ENCODE results near the gene CUL2.
"Not testable (repeated sequence)": the region's sequence is repeated elsewhere in the genome, so short reads cannot be mapped to it uniquely, and the experiment has no call there.

CUL2 gene

DNA sequence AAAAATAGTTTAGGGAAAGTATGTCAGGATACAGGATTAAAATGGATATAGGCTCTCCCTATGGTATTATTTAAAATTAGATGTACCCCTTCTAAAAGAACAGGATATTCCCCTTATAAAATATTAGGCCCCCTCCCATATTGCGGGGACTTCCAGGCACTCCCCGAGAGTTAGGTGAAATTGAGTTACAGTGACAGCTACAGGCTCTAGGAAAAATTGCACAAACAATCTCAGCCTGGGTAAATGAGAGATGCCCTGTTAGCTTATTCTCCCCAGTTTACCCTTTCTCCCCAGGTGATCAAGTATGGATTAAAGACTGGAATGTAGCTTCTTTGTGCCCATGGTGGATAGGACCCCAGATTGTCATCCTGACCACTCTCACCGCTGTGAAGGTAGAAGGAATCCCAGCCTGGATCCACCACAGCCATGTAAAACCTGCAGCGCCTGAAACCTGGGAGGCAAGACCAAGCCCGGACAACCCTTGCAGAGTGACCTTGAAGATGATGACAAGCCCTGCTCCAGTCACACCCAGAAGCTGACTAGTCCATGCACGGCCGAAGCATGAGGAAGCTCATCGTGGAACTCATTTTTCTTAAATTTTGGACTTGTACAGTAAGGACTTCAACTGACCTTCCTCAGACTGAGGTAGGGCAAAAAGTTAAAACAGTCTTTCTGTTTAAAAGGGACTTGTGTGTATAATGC is 115.6 kb downstream of the CUL2 start:
- not testable (repeated sequence) for DNase-seq

DNA sequence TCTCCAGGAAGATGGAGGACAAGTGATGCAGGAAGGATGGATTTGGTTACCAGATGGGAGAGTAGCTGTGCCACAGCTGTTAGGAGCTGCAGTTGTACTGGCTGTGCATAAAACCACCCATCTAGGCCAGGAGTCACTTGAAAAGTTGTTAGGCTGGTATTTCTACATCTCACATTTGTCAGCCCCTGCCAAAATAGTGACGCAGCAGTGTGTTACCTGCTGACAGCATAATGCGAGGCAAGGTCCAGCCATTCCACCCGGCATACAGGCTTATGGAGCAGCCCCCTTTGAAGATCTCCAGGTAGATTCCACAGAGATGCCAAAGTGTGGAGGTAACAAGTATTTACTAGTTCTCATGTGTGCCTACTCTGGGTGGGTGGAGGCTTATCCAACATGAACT is 116.4 kb downstream of the CUL2 start:
- not testable (repeated sequence) for DNase-seq

DNA sequence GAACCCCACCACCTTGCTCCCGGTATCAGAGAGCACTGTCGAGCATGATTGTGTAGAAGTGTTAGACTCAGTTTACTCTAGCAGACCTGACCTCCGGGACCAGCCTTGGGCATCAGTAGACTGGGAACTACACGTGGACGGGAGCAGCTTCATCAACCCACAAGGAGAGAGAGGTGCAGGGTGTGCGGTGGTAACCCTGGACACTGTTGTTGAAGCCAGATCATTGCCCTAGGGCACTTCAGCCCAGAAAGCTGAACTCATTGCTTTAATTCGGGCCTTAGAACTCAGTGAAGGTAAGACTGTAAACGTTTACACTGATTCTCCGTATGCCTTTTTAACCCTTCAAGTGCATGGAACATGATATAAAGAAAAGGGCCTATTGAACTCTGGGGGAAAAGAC is 117.0 kb downstream of the CUL2 start:
- not testable (repeated sequence) for DNase-seq

DNA sequence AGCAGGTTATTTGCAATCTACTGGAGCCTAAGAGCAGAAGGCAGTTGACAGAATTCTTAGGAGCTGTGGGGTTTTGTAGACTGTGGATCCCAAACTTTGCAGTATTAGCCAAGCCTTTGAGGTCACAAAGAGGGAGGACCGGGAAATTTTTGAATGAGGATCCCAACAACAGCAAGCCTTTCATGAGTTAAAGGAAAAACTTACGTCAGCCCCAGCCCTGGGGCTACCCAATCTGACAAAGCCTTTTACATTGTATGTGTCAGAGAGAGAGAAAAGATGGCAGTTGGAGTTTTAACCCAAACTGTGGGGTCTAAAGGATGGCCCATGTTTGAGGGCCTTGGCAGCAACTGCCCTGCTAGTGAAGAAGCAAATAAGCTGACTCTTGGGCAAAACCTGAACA is 117.5 kb downstream of the CUL2 start:
- DNase-seq: not testable (repeated sequence)

DNA sequence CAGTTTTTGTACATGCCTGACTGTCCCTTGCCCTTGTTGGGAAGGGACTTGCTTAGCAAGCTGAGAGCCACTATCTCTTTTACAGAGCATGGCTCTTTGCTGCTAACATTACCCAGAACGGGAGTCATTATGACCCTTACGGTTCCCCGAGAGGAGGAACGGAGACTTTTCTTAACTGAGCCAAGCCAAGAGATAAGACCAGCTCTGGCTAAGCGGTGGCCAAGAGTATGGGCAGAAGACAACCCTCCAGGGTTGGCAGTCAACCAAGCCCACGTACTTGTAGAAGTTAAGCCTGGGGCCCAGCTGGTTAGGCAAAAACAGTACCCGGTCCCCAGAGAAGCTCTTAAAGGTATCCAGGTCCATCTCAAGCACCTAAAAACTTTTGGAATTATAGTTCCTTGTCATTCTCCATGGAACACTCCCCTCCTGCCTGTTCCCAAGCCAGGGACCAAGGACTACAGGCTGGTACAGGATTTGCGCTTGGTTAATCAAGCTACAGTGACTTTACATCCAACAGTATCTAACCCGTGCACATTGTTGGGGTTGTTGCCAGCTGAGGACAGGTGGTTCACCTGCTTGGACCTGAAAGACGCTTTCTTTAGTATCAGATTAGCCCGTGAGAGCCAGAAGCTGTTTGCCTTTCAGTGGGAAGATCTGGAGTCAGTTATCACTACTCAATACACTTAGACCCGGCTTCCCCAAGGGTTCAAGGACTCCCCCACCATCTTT is 118.4 kb downstream of the CUL2 start:
- not testable (repeated sequence) for DNase-seq

DNA sequence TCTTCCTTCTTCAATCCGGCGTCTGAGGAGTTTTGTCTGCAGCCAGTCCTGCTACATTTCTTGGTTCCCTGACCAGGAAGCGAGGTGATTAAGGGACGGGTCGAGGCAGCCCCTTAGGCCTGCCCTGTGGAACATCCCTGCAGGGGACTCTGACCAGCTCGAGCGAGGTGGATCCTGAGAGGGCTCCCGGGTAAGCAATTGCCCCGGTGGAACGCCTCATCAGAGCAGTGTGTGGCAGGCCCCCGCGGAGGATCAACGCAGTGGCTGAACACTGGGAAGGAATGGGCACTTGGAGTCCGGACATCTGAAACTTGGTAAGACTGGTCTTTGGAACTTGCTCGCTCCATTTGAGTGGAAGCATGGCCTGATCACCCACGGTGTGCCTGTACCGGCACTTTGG is 121.0 kb downstream of the CUL2 start:
- DNase-seq: no peak

DNA sequence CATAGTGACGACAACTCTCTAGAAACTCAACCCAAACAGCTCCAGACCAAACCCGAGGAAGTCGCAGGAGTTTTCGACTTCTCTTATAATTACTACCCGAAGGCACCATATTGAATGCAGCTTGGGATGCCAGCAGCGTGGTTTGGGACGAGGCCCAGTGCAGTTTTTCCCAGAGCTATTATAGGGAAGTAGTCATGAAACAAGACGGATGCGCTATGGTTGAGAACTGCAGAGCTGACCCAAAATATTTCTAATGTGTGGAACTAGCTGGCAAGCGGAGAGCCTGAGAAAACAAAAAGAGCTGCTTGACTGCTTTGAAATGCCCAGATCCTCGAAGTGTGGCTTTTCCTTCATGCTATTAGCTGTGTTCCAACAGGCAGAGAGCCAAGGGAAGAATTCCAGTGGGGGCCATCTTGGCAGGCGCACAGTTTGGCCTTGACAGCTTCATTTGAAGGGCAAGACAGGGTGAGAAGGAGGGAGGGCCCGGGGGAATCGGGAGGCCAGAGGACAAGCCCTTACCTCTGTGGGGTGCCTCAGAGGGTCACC is 122.7 kb downstream of the CUL2 start:
- no peak for DNase-seq

DNA sequence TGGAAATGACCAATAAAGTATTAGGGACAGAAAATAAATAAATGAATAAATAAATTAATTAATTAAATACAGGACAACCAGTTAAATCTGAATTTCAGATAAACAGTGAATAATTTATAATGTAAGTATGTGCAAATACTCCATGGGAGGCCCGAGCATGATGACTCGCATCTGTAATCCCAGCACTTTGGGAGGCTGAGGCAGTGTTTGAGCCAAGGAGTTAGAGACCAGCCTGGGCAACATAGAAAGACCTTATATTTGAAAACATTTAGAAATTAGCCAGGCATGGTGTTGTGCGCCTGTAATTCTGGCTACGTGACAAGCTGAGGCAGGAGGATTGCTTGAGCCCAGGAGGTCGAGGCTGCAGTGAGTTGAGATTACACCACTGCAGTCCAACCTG is 123.7 kb downstream of the CUL2 start:
- DNase-seq: no peak

DNA sequence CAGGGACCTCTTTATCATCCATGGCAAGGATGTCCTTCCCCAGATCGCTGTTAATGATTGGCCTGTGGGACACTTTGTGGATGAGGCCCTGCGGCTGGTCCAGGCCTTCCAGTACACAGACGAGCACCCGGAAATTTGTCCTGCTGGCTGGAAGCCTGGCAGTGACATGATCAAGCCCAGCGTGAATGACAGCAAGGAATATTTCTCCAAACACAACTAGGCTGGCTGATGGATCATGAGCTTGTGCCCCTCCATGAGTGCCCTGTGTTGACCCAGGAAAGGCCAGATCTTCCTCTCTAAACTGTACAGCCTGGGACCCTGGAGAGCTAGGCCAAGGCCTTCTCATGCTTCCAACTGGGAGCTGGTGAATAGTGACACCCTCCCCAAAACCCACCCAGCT is 124.1 kb downstream of the CUL2 start:
- no peak for DNase-seq

DNA sequence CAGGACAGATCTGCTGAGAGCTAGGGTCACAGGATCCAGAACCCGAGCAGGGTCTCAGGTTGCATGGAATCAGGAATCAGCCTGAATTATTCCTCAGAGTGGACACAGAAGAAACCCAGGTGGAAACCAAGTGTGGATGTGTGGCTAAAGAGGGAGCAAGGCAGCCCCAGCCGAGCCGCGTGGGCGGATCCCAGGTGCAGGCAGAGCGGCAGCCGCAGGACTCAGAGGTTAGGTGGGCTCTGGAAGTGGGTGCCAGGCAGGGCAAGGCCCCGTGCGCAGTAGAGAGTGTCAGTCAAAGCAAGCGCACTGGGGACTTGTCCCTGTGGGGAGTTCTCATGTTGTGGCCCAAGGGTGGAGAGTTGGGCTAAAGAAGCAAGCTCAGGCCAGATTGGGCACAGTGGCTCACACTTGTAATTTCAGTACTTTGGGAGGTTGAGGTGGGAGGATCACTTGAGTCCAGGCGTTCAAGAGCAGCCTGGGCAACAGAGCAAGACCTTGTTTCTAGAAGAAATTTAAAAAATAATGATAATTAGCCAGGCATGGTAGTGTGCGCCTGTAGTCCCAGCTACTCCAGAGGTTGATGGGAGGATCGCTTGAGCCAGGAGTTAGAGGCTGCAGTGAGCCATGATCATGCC is 125.9 kb downstream of the CUL2 start:
- DNase-seq: no peak

DNA sequence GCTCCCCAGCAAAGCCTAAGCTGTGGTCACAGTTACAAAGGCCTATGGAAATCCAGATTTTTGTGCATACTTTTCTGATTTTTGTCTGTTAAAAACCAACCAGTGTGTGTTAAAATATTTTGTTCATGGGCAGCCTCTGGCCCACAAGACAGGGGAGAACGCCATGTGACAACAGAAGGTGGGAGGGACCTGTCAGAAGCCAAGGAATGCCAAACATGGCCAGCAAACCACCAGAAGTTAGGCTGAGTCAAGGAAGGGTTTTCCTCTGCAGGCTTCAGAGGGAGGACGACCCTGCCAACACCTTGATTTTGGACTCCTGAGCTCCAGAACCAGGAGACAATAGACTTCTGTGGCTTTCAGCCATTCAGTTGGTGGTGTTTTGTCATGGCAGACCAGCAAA is 127.3 kb downstream of the CUL2 start:
- DNase-seq: no peak

DNA sequence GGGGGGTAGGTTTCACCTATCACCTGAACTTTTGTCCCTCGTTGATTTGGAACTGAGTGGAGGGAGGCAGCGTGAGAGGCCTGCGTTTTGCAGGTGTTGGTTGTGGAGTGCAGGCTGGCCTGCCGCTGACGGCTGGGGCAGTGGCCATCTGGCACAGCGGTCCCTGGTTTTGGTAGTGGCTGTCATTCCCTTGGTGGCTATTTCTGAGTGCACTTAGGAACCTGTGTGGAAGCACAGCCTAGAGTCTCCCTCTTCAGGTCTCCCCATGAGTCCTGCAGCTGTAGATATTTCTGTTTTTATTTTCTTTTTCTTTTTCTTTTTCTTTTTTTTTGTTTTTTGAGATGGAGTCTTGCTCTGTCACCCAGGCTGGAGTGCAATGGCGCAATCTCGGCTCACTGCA is 129.2 kb downstream of the CUL2 start:
- no peak for DNase-seq

DNA sequence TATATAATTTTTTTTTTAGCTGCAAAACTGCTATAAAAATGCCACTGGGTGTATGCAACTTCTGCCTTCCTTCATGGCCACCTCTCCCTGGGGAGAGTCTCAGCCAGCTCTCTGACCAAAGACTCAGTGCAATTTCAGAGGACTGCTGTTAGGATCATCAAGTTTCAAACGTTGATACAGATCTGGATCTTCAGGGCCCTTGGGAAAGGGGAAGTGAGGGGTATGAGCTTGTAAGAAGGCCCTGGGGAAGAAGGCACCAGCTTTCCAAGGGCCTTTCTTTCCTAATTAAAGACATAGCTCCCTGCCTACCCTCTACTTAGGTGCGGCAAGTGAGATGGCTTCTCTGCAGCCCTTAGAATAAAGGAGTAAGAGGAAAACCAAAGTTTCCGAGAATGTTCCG is 130.4 kb downstream of the CUL2 start:
- DNase-seq: no peak

DNA sequence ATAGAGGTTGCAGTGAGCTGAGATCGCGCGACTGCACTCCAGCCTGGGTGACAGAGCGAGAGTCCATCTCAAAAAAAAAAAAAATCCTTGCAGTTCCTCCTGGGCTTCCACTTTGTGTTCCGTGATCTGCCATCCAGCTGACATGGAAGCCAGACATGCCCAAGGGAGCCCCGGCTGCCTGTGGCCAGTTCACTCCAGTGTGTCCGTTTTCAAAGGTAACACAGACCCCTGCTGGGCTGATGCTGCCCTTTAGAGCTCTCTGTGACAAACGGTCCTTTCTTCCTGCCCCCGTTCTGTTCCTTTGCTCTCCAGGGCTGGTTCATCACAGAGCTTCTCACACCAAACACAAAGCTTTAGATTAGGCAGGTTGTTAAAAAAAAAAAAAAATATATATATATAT is 130.8 kb downstream of the CUL2 start:
- no peak for DNase-seq
